Head of caudate nucleus (tissue), 42 donors: ENCODE measurements around the gene EPC2.
"Not testable (repeated sequence)": the region's sequence is repeated elsewhere in the genome, so short reads cannot be mapped to it uniquely, and the experiment has no call there.

Source experiments
- DNase-seq, 42 donors: peaks; one replicate each; pipeline versions ENCODE4 v3.0.0 to v3.0.0-alpha.2; 2020 to 2021; ENCODE audit warnings: mixed read lengths in 7 of 42
- intact Hi-C: fragments of 100-400 bp; cut with DNase I; formaldehyde crosslinking; loops from one replicate; pipeline ENCODE4 v1.15.0; 2022

EPC2 gene

DNA sequence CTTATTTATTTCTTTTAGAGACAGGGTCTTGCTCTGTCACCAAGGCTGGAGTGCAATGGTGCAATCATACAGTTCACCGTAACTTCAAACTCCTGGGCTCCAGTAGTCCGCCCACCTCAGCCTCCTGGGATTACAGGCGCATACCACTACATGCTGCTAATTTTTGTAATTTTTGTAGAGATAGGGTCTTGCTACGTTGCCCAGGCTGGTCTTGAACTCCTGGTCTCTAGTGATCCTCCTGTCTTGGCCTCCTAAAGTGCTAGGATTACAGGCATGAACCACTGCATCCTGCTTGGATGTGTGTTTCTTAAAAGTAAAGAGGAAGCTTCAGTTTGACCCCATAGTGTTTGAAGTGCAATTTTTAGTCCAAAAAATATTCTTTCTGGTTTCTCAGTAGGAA lies 125.5 kb downstream of the EPC2 start:
- intact Hi-C loops = no loop called here
- DNase-seq = no peak

DNA sequence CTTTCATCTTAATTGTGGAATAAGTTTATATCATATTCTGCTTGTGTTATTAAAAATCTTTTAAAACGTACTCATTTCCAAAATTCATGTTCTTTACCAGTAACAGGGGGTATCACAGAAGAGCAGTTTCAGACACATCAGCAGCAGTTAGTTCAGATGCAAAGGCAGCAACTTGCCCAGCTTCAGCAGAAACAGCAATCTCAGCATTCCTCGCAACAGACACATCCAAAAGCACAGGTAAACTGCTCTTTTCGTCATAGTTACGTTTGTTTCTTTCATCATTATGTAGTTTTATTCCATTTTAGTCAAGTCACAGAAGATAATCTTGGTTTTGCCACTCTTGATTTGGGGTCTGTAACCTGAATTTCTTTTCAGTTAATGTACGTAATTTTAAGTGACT lies 137.0 kb downstream of the EPC2 start:
- intact Hi-C loops = no loop called here

DNA sequence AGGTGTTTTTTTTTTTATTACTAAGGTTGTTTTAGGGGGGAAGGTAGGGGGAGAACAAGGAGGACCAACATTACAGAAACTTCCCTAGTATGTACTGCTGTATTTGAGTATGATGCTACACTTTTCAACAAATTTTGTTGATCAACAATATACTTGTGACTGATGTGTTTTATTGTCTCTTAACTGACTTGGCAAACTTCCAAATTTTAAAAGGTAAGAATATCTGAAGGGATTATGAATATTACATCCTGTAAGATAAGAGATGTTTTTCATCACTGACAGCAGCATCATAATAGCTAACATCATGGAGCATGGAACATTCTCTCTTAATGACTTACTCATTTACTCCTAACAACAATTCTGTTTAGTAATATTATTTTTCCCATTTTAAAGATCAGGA lies 144.5 kb downstream of the EPC2 start:
- no peak for DNase-seq
- intact Hi-C loops = no loop called here

More for the DNA sequence above, 137.0 kb downstream of the EPC2 start:
- DNase-seq = no peak

DNA sequence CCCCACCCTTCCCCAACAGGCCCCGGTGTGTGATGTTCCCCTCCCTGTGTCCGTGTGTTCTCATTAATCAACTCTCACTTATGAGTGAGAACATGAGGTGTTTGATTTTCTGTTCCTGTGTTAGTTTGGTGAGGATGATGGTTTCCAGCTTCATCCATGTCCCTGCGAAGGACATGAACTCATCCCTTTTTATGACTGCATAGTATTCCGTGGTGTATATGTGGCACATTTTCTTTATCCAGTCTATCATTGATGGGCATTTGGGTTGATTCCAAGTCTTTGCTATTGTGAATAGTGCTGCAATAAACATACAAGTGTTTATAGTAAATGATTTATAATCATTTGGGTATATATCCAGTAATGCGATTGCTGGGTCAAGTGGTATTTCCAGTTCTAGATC lies 145.6 kb downstream of the EPC2 start:
- intact Hi-C loops, DNase-seq: not testable (repeated sequence)

DNA sequence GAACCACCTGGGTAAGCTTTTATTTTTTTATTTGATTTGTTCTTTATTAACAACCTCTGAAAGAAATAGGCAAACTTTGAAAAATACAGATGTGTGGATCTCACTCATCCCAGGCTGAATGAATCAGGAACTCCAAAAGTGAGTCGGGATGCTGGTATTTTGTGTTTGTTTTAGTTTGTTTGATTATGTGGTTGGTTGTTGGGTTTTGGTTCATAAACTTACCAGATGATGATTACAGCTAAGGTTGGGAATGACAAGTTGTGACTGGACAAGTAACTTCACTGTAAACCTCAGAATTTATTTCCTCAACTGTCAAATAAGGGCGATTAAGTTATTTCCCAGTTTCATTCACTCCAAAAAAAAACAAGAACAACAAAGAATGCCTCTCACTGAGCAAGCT lies 150.0 kb downstream of the EPC2 start:
- intact Hi-C loops = no loop called here
- DNase-seq = no peak

DNA sequence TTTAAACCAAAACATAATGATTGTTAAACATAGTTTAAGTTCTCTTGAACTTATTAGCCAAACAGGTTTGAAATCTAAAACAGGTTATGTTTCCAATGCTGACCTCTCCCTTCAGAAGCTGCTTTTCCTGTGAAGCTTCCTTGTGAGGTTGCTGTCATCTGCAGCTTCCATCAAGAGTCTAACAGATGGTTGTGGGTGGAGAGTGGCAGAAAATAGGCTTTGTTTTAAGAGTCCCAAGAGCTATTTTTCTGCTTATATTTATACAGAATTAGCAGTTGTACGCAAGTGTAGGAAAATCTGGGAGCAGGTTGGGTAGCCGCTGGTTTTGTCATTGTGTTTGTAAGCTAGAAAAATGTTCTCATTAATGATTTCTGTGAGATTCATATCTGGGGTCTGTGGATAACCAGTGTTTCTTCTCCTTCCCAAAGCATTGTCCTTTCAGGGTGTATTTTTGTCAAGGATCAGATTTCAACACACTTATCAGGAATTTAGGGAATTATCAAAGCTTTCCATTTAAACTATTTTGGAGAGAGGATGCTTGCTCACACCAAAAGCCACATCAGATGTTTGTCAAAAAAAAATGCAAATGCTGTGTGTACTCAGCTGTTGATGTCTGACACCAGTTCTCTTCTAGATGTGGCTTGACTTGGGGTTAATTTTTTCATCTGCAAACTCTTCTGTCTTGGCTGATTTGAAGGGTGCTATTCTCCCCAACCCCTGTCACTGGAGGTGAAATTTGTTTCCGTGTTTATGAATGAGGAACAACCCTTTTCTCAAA lies 152.4 kb downstream of the EPC2 start:
- DNase-seq = no peak
- intact Hi-C loops = no loop called here

DNA sequence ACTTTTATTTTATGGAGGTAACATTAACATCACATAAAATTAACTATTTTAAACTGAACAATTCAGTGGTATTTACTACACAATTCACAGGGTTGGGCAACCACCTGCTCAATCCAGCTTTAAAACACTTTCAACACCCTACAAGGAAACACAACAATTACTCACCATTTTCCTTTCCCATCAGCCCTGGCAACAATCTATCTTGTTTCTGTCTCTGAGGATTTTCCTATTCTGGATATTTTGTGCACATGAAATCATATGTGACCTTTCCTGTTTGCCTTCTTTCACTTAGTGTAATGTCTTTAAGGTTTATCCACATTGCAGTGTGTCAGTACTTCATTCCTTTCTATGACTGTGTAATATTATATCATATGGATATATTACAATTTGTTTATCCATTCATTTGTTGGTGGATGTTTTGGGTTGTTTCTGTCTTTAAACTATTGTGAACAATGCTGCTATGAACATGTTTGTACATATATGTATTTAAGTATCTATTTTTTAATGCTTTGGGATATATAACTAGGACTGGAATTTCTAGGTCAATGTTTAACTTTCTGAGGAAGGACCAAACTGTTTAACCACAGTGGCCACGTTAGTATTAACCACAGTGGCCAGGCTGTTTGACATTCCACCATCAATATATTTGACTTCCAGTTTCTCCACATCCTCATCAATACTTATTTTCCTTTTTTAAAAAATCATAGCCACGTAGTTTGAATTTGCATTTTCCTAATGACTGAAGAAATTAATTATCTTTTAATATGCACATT lies 158.1 kb downstream of the EPC2 start:
- intact Hi-C loops = no loop called here
- DNase-seq = no peak

DNA sequence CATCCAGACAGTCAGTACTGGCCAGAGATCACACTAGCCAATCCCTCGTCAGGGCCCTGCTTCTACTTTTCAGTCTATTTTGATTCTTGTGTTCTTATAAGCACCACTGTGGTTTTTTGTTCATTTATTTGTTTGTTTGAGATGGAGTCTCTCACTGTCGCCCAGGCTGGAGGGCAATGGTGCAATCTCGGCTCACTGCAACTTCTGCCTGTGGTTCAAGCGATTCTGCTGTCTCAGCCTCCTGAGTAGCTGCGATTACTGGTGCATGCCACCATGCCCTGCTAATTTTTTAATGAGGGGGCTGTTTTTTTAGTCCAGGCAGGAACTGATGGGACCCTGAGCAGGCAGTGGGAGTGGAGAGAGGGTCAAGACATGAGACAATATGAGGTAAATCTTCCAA lies 165.5 kb downstream of the EPC2 start:
- DNase-seq = no peak
- intact Hi-C loops = no loop called here

DNA sequence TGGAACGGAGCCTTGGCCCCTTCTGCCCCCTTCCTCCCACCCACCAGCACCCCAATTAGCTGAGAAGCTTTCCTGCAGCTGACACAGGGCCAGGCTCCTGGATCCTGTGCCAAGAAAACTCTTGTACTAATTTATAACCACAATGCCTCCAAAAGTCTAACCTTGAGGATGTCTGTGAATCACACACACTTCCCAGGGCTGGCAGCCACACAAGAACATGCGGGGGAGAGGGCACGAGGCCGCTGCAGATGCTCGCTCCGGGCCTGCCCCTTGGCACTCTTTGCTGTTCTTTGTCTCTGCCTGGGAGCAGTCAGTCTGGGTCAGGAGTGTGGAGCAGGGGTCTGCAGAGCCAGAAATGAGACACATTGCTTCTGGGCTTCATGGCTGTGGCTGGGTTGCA lies 167.8 kb downstream of the EPC2 start:
- DNase-seq = peak in 38 of 42 donors; percentile 15 to 73 (median 44)
- intact Hi-C loops = no loop called here

DNA sequence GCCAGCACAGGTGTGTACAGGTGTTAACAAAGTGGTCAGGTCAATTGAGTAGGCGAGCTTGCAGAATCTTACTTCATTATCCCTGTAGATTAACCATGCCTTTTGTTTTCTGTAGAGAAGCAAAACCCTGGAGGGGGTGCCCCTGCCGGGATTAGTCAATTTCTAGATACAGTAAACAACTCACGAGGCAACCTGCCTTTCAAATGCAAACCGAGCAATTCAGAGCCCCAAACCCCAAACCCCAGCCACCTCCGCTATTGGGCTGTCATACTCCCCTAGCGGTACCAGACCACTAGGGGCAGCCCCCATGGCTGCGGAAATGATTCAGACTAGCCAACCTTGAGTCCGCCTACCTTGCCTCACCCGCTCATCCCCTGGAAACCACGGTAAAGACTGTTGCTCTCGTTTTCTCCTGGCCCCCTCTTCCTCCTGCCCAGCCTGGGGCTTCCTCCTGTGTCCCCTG lies 169.1 kb downstream of the EPC2 start:
- intact Hi-C loops = no loop called here
- no peak for DNase-seq

DNA sequence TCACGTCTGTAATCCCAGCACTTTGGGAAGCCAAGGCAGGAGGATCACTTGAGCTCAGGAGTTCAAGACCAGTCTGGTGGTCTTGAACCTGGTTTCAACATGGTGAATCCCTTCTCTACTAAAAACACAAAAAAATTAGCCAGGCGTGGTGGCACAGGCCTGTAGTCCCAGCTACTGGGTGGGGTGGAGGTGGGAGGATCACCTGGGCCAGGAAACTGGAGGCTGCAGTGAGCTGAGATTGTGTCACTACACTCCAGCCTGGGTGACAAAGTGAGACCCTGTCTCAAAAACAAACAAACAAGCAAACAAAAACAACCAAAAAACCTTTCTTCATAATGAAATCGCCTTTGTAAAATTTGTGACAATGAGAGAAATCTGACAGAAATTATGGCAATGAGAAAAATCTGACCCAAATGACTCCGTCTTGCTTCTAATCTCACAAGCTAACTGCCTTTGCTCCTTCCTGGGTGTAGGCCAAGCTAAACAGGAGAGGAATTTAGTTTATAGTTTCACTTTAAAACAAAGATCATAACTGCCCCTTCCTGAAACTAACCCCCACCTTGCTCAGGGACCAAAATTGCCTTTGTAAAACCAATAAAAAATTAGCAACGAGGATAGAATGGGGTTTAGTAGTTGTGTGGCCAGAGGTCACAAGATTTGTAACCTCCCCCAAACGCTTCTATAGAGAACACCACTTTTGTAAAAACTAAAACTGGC lies 169.8 kb downstream of the EPC2 start:
- intact Hi-C loops = no loop called here
- DNase-seq = no peak

DNA sequence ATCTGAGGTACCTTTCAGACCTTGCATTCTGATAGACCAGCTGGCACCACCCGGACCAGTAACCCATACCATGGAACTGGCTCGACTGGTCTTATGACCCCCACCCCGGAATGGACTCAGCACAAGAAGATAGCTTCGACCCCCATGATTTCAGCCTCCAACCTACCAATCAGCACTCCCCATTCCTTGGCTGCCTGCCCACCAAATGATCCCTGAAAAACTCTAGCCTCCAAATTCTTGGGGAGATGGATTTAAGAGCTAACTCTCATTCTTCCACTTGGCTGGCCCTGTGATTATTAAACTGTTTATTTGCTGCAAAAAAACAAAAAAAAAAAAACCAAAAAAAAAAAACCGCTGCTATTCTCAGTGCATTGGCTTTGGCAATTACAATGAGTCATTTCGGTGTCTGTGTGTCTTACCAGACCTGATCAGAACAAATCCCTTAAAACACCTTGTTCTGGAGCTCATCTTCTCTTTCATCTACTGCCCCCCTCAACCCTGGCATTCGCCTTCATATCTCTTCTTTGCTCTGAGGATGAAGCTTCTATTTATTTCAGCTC lies 170.4 kb downstream of the EPC2 start:
- intact Hi-C loops = loop anchor here (5.0 kb wide), 1 partner anchor 168 kb away; no protein-coding TSS in a partner anchor
- DNase-seq = peak in 1 of 42 donors; percentile 8

DNA sequence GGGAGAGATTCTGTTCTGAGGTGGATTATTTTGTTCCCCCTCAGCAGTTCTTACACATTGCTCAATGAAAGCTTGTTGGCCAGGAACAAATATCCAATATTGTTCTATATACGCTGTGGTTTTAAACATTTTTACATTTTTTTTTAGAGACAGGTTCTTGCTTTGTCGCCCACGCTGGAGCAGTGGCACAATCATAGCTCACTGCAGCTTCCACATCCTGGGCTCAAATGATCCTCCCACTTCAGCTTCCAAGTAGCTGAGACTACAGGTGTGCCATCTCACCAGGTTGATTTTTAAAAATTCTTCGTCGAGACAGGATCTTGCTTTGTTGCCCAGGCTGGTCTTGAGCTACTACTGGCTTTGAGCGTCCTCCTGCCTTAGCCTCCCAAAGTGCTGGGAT lies 171.6 kb downstream of the EPC2 start:
- DNase-seq = peak in 34 of 42 donors; percentile 14 to 81 (median 45)
- intact Hi-C loops = loop anchor here (5.0 kb wide), 1 partner anchor 169 kb away; no protein-coding TSS in a partner anchor

DNA sequence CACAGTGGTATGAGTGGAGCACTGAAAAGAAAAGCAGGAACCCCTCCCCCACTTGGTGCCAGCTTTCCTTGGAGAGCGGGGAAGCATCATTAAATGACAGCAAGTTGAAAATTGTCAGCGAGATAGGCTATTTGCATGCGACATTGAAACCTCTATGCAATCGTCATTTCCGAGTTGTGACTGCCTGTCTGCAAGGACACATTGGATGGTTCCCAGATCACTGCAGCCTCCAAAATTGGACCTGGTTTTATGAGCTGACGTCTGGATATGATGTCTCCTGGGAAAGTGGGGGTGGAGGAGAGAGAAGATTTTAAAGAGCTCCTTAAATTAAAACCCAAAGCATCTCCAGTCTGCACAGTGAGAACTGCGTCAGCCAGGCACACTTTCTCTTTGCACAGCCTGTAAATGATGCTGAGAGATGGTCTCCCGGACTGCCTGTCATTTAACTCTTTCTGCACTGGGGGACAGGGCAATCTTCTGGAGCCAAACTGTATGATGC lies 172.7 kb downstream of the EPC2 start:
- intact Hi-C loops = loop anchor here (5.0 kb wide), 1 partner anchor 170 kb away; no protein-coding TSS in a partner anchor
- peak in 40 of 42 donors; percentile 17 to 79 (median 44) for DNase-seq

DNA sequence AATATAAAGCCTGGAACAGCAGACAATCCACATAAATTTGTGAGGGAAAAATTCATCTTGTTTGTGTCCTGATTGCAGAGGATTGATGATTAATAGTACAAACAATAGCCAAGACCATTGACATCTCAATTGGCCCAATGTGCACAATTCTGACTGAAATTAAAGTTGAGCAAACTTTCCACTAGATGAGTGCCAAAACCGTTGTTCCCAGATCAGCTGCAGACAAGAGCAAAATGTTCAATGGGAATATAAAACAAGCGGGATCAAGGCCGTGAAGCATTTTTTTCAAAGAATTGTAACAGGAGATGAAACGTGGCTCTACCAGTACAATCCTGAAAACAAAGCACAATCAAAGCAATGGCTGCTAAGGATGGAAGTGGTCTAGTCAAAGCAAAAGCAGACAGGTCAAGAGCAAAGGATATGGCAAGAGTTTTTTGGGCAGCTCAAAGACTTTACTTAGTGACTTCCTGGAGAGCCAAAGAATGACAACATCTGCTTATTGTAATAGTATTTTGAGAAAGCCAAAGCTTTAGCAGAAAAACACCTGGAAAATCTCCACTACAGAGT lies 174.6 kb downstream of the EPC2 start:
- no peak for DNase-seq
- intact Hi-C loops = loop anchor here (5.0 kb wide), 1 partner anchor 172 kb away; no protein-coding TSS in a partner anchor

DNA sequence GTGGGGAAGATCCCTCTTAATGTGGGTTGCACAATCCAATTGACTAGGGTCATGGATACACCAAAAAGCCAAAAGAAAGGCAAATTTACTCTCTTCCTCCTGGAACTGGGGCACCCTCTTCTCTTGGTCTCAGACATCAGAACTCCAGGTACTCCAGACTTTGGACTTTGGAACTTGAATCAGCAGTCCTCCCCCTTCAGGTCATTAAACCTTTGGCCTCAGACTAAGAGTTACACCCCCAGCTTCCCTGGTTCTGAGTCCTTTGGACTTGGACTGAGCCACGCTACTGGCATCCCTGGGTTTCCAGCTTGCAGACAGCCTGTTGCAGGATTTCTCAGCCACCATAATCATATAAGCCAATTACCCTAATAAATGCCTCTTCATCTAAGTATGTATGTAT lies 179.6 kb downstream of the EPC2 start:
- intact Hi-C loops = no loop called here
- no peak for DNase-seq

DNA sequence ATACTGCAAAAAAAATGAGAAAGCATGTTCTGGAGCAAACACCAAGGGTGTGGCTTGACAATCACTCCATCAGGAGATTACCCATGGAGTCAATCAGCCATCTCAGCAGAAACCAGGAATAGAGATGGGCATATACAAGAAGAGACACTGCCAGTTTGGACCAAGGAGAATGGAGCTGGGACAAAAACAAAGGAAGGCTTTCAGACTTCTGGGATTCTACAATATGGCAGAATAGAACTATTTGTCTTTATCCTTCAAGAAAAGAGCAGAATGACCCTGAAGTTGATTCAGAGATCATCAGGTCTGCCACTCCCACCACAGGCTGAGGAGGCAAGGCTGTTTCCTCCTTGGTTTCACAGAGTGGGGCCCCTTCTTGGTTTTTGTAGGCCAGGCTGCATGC lies 182.2 kb downstream of the EPC2 start:
- DNase-seq = no peak
- intact Hi-C loops = no loop called here

DNA sequence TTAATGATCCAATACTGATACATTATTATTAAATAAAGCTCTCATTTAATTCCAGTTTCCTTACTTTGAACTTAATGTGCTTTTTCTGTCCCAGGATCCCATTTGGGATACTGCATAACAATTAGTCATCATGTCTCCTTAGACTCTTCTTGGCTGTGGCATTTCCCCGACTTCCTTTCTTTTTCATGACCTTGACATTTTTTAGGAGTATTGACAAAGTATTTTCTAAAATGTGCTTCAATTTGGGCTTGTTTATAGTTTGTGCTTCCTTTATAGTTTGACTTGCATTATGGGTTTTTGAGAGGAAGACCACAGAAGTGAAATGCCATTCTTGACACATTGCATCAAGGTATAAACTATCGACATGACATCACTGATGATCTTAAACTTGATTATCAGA lies 184.4 kb downstream of the EPC2 start:
- intact Hi-C loops = no loop called here
- no peak for DNase-seq

DNA sequence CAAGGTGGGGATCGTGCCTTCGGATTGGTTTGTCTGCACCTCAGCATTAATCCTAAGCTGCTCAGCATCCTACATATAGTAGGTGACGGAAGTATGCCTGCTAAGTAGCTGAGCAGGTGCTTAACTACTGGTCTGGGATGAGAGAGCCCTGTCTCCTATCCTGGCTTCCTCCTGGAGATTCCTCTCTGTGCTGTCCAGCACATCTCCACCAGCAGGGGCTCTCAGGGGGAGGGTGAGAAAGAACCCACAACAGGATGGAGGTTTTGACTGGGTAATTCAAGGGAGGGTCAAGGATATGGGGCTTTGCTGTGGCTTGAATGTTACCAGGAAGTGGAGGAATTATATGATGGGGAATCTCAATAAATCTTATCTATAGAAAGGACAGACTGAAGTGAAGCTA lies 185.1 kb downstream of the EPC2 start:
- intact Hi-C loops = no loop called here
- DNase-seq = no peak
